Stimulated activated naive B cell treated with anti-CD40 and anti-IgM and Interleukin-4, amounts not matched to agents 10 μg/mL and 1 μg/mL and 100 μg/mL, for 72 hours (primary cell): Measurements from ENCODE around the gene HEPACAM.

Experiments used
- ATAC-seq, 2 donors: fragments of 150-1000 bp; cut with Tn5 transposase; replicated peaks; 2 replicates each; pipeline ENCODE4 v1.10.0; 2021; ENCODE audit warnings: moderate library complexity in 1 of 2
- DNase-seq: peaks from one replicate; pipeline ENCODE4 v3.0.0; 2021
- H3K27ac Mint-ChIP-seq: one replicate; pipeline ENCODE4 v1.8.0; 2022; ENCODE audit warnings: mild to moderate bottlenecking, mixed read lengths
- H3K27me3 Mint-ChIP-seq, 2 donors: one replicate each; pipeline ENCODE4 v1.8.0; 2022; ENCODE audit warnings: mixed read lengths in 2 of 2
- H3K36me3 Mint-ChIP-seq, 2 donors: one replicate each; pipeline ENCODE4 v1.8.0; 2022; ENCODE audit warnings: mixed read lengths in 2 of 2, mild to moderate bottlenecking in 1 of 2
- H3K4me1 Mint-ChIP-seq, 2 donors: one replicate each; pipeline ENCODE4 v1.8.0; 2022; ENCODE audit warnings: mixed read lengths in 2 of 2, mild to moderate bottlenecking in 1 of 2
- H3K4me3 Mint-ChIP-seq, 2 donors: one replicate each; pipeline ENCODE4 v1.8.0; 2022; ENCODE audit warnings: mild to moderate bottlenecking in 2 of 2, mixed read lengths in 2 of 2, moderate library complexity in 1 of 2
- H3K9me3 Mint-ChIP-seq, 2 donors: one replicate each; pipeline ENCODE4 v1.8.0; 2022; ENCODE audit warnings: mixed read lengths in 2 of 2, mild to moderate bottlenecking in 1 of 2

Gene HEPACAM

DNA sequence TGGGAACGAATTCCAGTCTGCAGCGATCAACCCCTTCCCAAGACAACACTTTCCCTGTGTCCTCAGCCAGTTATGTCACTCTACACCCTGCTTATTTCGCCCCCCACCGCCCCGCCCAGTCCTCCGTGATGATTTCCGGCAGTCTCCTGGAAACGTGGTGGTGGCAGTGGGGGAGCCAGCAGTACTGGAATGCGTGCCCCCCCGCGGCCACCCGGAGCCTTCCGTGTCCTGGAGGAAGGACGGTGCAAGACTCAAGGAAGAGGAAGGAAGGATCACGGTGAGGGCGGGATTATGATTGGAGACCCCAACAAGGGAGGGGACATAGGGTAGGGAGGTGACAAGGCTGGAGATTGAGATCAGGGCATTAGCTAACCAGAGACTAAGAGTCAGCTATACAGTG, 66.5 kb downstream of the HEPACAM start:
- Mint-ChIP-seq H3K4me3 (no peak overlapping the region), H3K36me3 (peaks cover 0 to 4% of the 10 kb centered on the region in 2 donors), H3K4me1 (peaks cover 18 to 44% of the 10 kb centered on the region in 2 donors), H3K9me3 (peaks cover 0 to 4% of the 10 kb centered on the region in 2 donors), H3K27ac (no peak overlapping the region), H3K27me3 (peaks cover 79 to 83% of the 10 kb centered on the region in 2 donors)
- DNase-seq (no peak), ATAC-seq (no peak)
